H1 (cell line): ENCODE measurements around the gene SH3RF2. TPM values are rescaled to one million over a fixed set of nuclear protein-coding genes. Genes with fewer than 3 reads are reported as not detected.

Source experiments
- CTCF ChIA-PET: fragments of 300-600 bp; sonication (Branson Sonifier 250); formaldehyde crosslinking; loops from one replicate; lab custom pipeline; 2021; ENCODE audit not compliant: partially characterized antibody; lab: Charles Lee
- POLR2A ChIA-PET: fragments of 300-600 bp; sonication (Branson Sonifier 250); formaldehyde crosslinking; loops from one replicate; lab custom pipeline; 2021; ENCODE audit warnings: inconsistent platforms; ENCODE audit not compliant: partially characterized antibody; lab: Charles Lee
- DNase-seq, 2 experiments: peaks; one replicate each; pipeline versions ENCODE4 v3.0.0 to v3.0.0-alpha.2; 2010 to 2022; ENCODE audit warnings: low spot score in 2 of 2, low read depth in 1 of 2, mixed read lengths in 1 of 2
- FAIRE-seq: peaks from 2 replicates; lab custom pipeline; 2011; peaks lifted over from hg19 to GRCh38; lab: Jason Lieb, UNC
- H2AFZ ChIP-seq: 2 replicates; pipeline ENCODE4 v1.8.1; 2012; ENCODE audit warnings: low read length, inconsistent platforms
- H2AK5ac ChIP-seq: 2 replicates; pipeline ENCODE4 v1.6.1; 2013; ENCODE audit warnings: low read depth, low read length
- H2BK120ac ChIP-seq: replicated peaks from 2 replicates; pipeline ENCODE3; 2013; ENCODE audit warnings: low read depth, low read length, inconsistent platforms
- H2BK12ac ChIP-seq: 2 replicates; pipeline ENCODE4 v1.6.1; 2013; ENCODE audit warnings: low read depth, low read length
- H2BK15ac ChIP-seq: 2 replicates; pipeline ENCODE4 v1.6.1; 2013; ENCODE audit warnings: low read length
- H2BK20ac ChIP-seq: 2 replicates; pipeline ENCODE4 v1.6.1; 2013; ENCODE audit warnings: low read length
- H2BK5ac ChIP-seq: 2 replicates; pipeline ENCODE4 v1.6.1; 2013; ENCODE audit warnings: low read depth, low read length
- H3K14ac ChIP-seq: 2 replicates; pipeline ENCODE4 v1.6.1; 2013; ENCODE audit warnings: inconsistent platforms; ENCODE audit not compliant: insufficient read length
- H3K18ac ChIP-seq: 2 replicates; pipeline ENCODE4 v1.6.1; 2013; ENCODE audit warnings: low read length; ENCODE audit errors: extremely low read depth
- H3K23ac ChIP-seq: 2 replicates; pipeline ENCODE4 v1.6.1; 2013; ENCODE audit warnings: inconsistent platforms; ENCODE audit not compliant: insufficient read length
- H3K23me2 ChIP-seq: 2 replicates; pipeline ENCODE4 v1.6.1; 2013; ENCODE audit warnings: low read depth, low read length
- H3K27ac ChIP-seq: 2 replicates; pipeline ENCODE4 v1.6.1; 2011; ENCODE audit warnings: low read depth, low read length, inconsistent platforms
- H3K27me3 ChIP-seq, 4 experiments: replicated peaks in 1 of 4; 1 replicate in 1 of 4; 2 replicates in 3 of 4; pipeline versions ENCODE4 v1.6.1 to v1.8.1; 2011 to 2013; ENCODE audit warnings: low read length in 3 of 4, mild to moderate bottlenecking in 3 of 4, inconsistent platforms in 2 of 4, mixed read lengths in 2 of 4, moderate library complexity in 1 of 4; ENCODE audit not compliant: control insufficient read depth in 3 of 4, insufficient read depth in 3 of 4; ENCODE audit errors: extremely low read depth in 1 of 4
- H3K36me3 ChIP-seq, 4 experiments: 2 replicates each; pipeline versions ENCODE4 v1.6.1 to v1.8.1; 2011 to 2013; ENCODE audit warnings: mild to moderate bottlenecking in 4 of 4, low read length in 3 of 4, moderate library complexity in 2 of 4, control low read depth in 1 of 4, inconsistent platforms in 1 of 4; ENCODE audit not compliant: insufficient read depth in 4 of 4, control insufficient read depth in 2 of 4
- H3K4ac ChIP-seq: replicated peaks from 2 replicates; pipeline ENCODE3; 2013; ENCODE audit warnings: low read length, low read depth, mixed read lengths, inconsistent platforms; ENCODE audit not compliant: insufficient read length
- H3K4me1 ChIP-seq, 4 experiments: replicated peaks in 1 of 4; 1 replicate in 1 of 4; 2 replicates in 3 of 4; pipeline versions ENCODE4 v1.6.1 to v1.8.1; 2011 to 2013; ENCODE audit warnings: low read length in 3 of 4, inconsistent platforms in 2 of 4, mixed read lengths in 1 of 4; ENCODE audit not compliant: insufficient read depth in 4 of 4, control insufficient read depth in 3 of 4
- H3K4me2 ChIP-seq, 2 experiments: 2 replicates each; pipeline versions ENCODE4 v1.6.1 to v1.8.1; 2011 to 2013; ENCODE audit warnings: low read depth in 2 of 2, low read length in 2 of 2, control low read depth in 1 of 2, inconsistent platforms in 1 of 2, mild to moderate bottlenecking in 1 of 2; ENCODE audit not compliant: insufficient read depth in 1 of 2
- H3K4me3 ChIP-seq, 4 experiments: fragments of 200-600, 300-600 bp in 1 of 4; sonication (generic), shearing (Covaris generic), sonication (Bioruptor Twin) in 1 of 4; 2 replicates each; pipeline versions ENCODE4 v1.5.1 to v1.8.1; 2011 to 2016; ENCODE audit warnings: low read length in 4 of 4, low read depth in 3 of 4, control low read depth in 2 of 4, inconsistent platforms in 2 of 4, mild to moderate bottlenecking in 2 of 4, mixed read lengths in 1 of 4, moderate library complexity in 1 of 4; ENCODE audit not compliant: insufficient read depth in 2 of 4; ENCODE audit errors: extremely low read depth in 1 of 4
- H3K56ac ChIP-seq: replicated peaks from 2 replicates; pipeline ENCODE3; 2013; ENCODE audit warnings: low read depth, mild to moderate bottlenecking, mixed read lengths, low read length, inconsistent platforms; ENCODE audit not compliant: insufficient read length
- H3K79me1 ChIP-seq: 2 replicates; pipeline ENCODE4 v1.6.1; 2013; ENCODE audit warnings: low read depth, low read length, control low read depth
- H3K79me2 ChIP-seq, 2 experiments: 2 replicates each; pipeline versions ENCODE4 v1.6.1 to v1.8.1; 2012 to 2013; ENCODE audit warnings: low read length in 2 of 2, mild to moderate bottlenecking in 2 of 2, inconsistent platforms in 1 of 2; ENCODE audit not compliant: insufficient read depth in 2 of 2, control insufficient read depth in 1 of 2
- H3K9ac ChIP-seq, 4 experiments: replicated peaks in 1 of 4; 1 replicate in 1 of 4; 2 replicates in 3 of 4; pipeline versions ENCODE4 v1.6.1 to v1.8.1; 2011 to 2013; ENCODE audit warnings: low read depth in 3 of 4, low read length in 3 of 4, control low read depth in 2 of 4, mild to moderate bottlenecking in 2 of 4, moderate library complexity in 2 of 4, inconsistent platforms in 1 of 4; ENCODE audit errors: extremely low read depth in 1 of 4
- H3K9me3 ChIP-seq, 2 experiments: 2 replicates each; pipeline versions ENCODE4 v1.6.1 to v1.8.1; 2012 to 2013; ENCODE audit warnings: mild to moderate bottlenecking in 2 of 2, moderate library complexity in 2 of 2, control low read depth in 1 of 2, inconsistent platforms in 1 of 2, low read depth in 1 of 2, low read length in 1 of 2, mixed read lengths in 1 of 2; ENCODE audit not compliant: insufficient read depth in 2 of 2
- H4K20me1 ChIP-seq, 2 experiments: replicated peaks in 1 of 2; 2 replicates each; pipeline versions ENCODE3 to v1.8.1; 2011 to 2013; ENCODE audit warnings: inconsistent platforms in 2 of 2, low read length in 2 of 2, mild to moderate bottlenecking in 1 of 2; ENCODE audit not compliant: insufficient read depth in 2 of 2, control insufficient read depth in 1 of 2
- H4K5ac ChIP-seq: 2 replicates; pipeline ENCODE4 v1.6.1; 2013; ENCODE audit warnings: low read length, low read depth, mixed read lengths, inconsistent platforms; ENCODE audit not compliant: insufficient read length
- H4K8ac ChIP-seq: 2 replicates; pipeline ENCODE4 v1.8.0; 2013; ENCODE audit warnings: mild to moderate bottlenecking, moderate library complexity, low read length, inconsistent platforms; ENCODE audit not compliant: insufficient read depth; ENCODE audit errors: extremely low read depth
- H4K91ac ChIP-seq: replicated peaks from 2 replicates; pipeline ENCODE3; 2013; ENCODE audit warnings: low read length, mixed read lengths, inconsistent platforms; ENCODE audit not compliant: insufficient read length
- ATF3 ChIP-seq: IDR thresholded peaks from 2 replicates; pipeline ENCODE4 v1.6.1; 2011; ENCODE audit warnings: low read depth, mild to moderate bottlenecking, low read length; ENCODE audit not compliant: insufficient read depth
- CHD1 ChIP-seq: IDR thresholded peaks from 2 replicates; pipeline ENCODE4 v1.6.1; 2012; ENCODE audit warnings: low read depth, low read length, improper control_type of control experiment
- CREB1 ChIP-seq: IDR thresholded peaks from 2 replicates; pipeline ENCODE4 v1.6.1; 2012; ENCODE audit warnings: inconsistent platforms
- E2F6 ChIP-seq: IDR thresholded peaks from 2 replicates; pipeline ENCODE4 v1.6.1; 2012; ENCODE audit warnings: inconsistent platforms
- EGR1 ChIP-seq: IDR thresholded peaks from 2 replicates; pipeline ENCODE4 v1.6.1; 2011; ENCODE audit warnings: low read depth, low read length, borderline replicate concordance
- EZH2 ChIP-seq: fragments of 200-600 bp; sonication (generic); IDR thresholded peaks from 2 replicates; pipeline ENCODE4 v1.7.1; 2012; ENCODE audit warnings: low read depth, mild to moderate bottlenecking, moderate library complexity, low read length, inconsistent platforms; ENCODE audit not compliant: severe bottlenecking
- NRF1 ChIP-seq: IDR thresholded peaks from 2 replicates; pipeline ENCODE4 v1.6.1; 2011; ENCODE audit warnings: mild to moderate bottlenecking, low read depth, low read length, improper control_type of control experiment
- RFX5 ChIP-seq: IDR thresholded peaks from 2 replicates; pipeline ENCODE4 v1.6.1; 2011; ENCODE audit warnings: low read depth, low read length, improper control_type of control experiment, borderline replicate concordance
- RXRA ChIP-seq: IDR thresholded peaks from 2 replicates; pipeline ENCODE4 v1.6.1; 2011; ENCODE audit warnings: low read depth, mild to moderate bottlenecking, low read length, moderate library complexity; ENCODE audit not compliant: insufficient read depth
- SIN3A ChIP-seq, 2 experiments: IDR thresholded peaks in 1 of 2; conservative IDR thresholded peaks in 1 of 2; 2 replicates each; pipeline ENCODE4 v1.6.1; 2011 to 2012; ENCODE audit warnings: low read length in 2 of 2, improper control_type of control experiment in 1 of 2, low read depth in 1 of 2, mild to moderate bottlenecking in 1 of 2
- SIX5 ChIP-seq: IDR thresholded peaks from 2 replicates; pipeline ENCODE4 v1.6.1; 2011; ENCODE audit warnings: mild to moderate bottlenecking, low read depth, low read length
- SP2 ChIP-seq: IDR thresholded peaks from 2 replicates; pipeline ENCODE4 v1.6.1; 2012; ENCODE audit warnings: mild to moderate bottlenecking, low read length, inconsistent platforms
- SRF ChIP-seq: IDR thresholded peaks from 2 replicates; pipeline ENCODE4 v1.6.1; 2011; ENCODE audit warnings: mild to moderate bottlenecking, low read depth, low read length, moderate library complexity
- YY1 ChIP-seq: IDR thresholded peaks from 2 replicates; pipeline ENCODE4 v1.6.1; 2011; ENCODE audit warnings: low read depth, mild to moderate bottlenecking, low read length
- WGBS, 2 experiments: shearing (Covaris generic) in 1 of 2; methylation state at CpG; one replicate each; pipeline versions ENCODE4 v1.1.6 to v1.1.7; 2013 to 2015; ENCODE audit warnings: low lambda C conversion rate in 2 of 2, mixed read lengths in 2 of 2, inconsistent platforms in 1 of 2, low coverage in 1 of 2, missing lambda C conversion rate in 1 of 2; ENCODE audit not compliant: insufficient replicate concordance in 2 of 2, insufficient coverage in 1 of 2, insufficient read length in 1 of 2; ENCODE audit errors: extremely low coverage in 1 of 2, missing lambda C conversion rate in 1 of 2; 5-methylcytosine and 5-hydroxymethylcytosine counted together
- polyA plus RNA-seq, 7 experiments: library from polyadenylated mRNA; depleted of rRNA in 3 of 7; stranded (reverse) in 5 of 7; unstranded in 2 of 7; fragments of >200 nt in 5 of 7; fragments of 200-250 nt in 2 of 7; gene quantifications; 1 replicate in 5 of 7; 2 replicates in 1 of 7; 4 replicates in 1 of 7; pipeline versions ENCODE4 v1.2.1 to v1.2.3, GENCODE V29; 2011 to 2013; ENCODE audit warnings: missing spikeins in 2 of 7, mixed read lengths in 2 of 7
- total RNA-seq: library from RNA; stranded (reverse); fragmentation: NEBNext Ultra II Directional; extraction: Animal tissue kit (Norgen Biotek cat#: 25700); gene quantifications from 2 replicates; pipeline ENCODE4 v1.2.1, GENCODE V29; 2021

SH3RF2 gene
- total and polyA plus RNA-seq, 2 of the 8 experiments (the other 6 are each of a cell fraction or from before 2014, with no cell fraction given): 0.80 to 0.95 TPM

GRCh38 chr5:145906401-145906800, 30.0 kb upstream of the SH3RF2 start:
- no peak overlapping the region for H3K4me3 ChIP-seq
- H3K27ac ChIP-seq: no peak overlapping the region
- CTCF ChIA-PET: interaction anchor here (0.7 to 5.1 kb wide), 8 partner anchors 11 to 188 kb away, joined by 3 to 54 read pairs (median 24); no protein-coding TSS in a partner anchor
- no peak overlapping the region for H3K4me2 ChIP-seq
- H3K36me3 ChIP-seq: no peaks in the 10 kb centered on the region
- no peak overlapping the region for H4K91ac ChIP-seq
- DNase-seq (no peak), FAIRE-seq (no peak)
- no peak overlapping the region for H3K56ac ChIP-seq
- H3K4me1 ChIP-seq: no peaks in the 10 kb centered on the region
- no peaks in the 10 kb centered on the region for H3K79me1 ChIP-seq
- H2BK15ac ChIP-seq: no peak overlapping the region
- H3K23ac ChIP-seq: no peak overlapping the region
- no peak overlapping the region for H2BK5ac ChIP-seq
- POLR2A ChIA-PET: no interaction called here
- H2BK120ac ChIP-seq: no peak overlapping the region
- no peaks in the 10 kb centered on the region for H4K20me1 ChIP-seq
- no peaks in the 10 kb centered on the region for H3K27me3 ChIP-seq
- no peak overlapping the region for H4K5ac ChIP-seq
- H3K79me2 ChIP-seq: no peaks in the 10 kb centered on the region
- H2BK20ac ChIP-seq: no peak overlapping the region
- no peak overlapping the region for H3K9ac ChIP-seq
- no peak overlapping the region for H2BK12ac ChIP-seq
- H3K9me3 ChIP-seq: no peaks in the 10 kb centered on the region
- no peaks in the 10 kb centered on the region for H3K23me2 ChIP-seq
- H3K18ac ChIP-seq: no peak overlapping the region
- H2AFZ ChIP-seq: no peak overlapping the region
- no peak overlapping the region for H3K4ac ChIP-seq
- no peak overlapping the region for H3K14ac ChIP-seq
- 87% methylated on average over 1 of the region's 1 CpG; no CpG with 5 or more reads in 1 of the 2 experiments for WGBS, 2 experiments
- H2AK5ac ChIP-seq: no peak overlapping the region
- H4K8ac ChIP-seq: no peak overlapping the region
- TF ChIP-seq ATF3 (no peak), RFX5 (no peak), YY1 (no peak), NRF1 (no peak), E2F6 (no peak), SIX5 (no peak), EGR1 (no peak), RXRA (no peak), EZH2 (no peak), SIN3A (conservative IDR thresholded peaks at IDR 0.05 in 1 of 2, IDR thresholded peaks at IDR 0.05 in 1 of 2; ENCODE audit: low read depth in 1 of 2, low read length in 2 of 2) (no peak), SP2 (no peak), CHD1 (no peak), CREB1 (no peak), SRF (no peak)
